Breast epithelium (tissue), 3 donors: ENCODE data around the gene HERPUD2.

Experiments
- POLR2A ChIP-seq: fragments of 450-650 bp; IDR thresholded peaks from one replicate; pipeline ENCODE4 v1.6.1; 2016; ENCODE audit warnings: antibody characterized with exemption, mild to moderate bottlenecking, moderate library complexity
- POLR2AphosphoS5 ChIP-seq, 3 donors: sonication (generic); formaldehyde crosslinking; IDR thresholded peaks; one replicate each; pipeline ENCODE4 v1.6.1; 2017; ENCODE audit warnings: antibody characterized with exemption in 3 of 3
- TF ChIP-seq, protein P1 (sequence below), 3 donors: fragments of 450-650 bp; IDR thresholded peaks; one replicate each; pipeline ENCODE4 v1.5.1; 2016 to 2017; ENCODE audit warnings: antibody characterized with exemption in 3 of 3, mild to moderate bottlenecking in 3 of 3, moderate library complexity in 3 of 3

GRCh38 chr7:35717013-35717412 lies 22.1 kb upstream of the HERPUD2 start:
- no peak for TF ChIP-seq POLR2A
- no peak for TF ChIP-seq POLR2AphosphoS5 (IDR thresholded peaks at IDR 0.05)
- TF ChIP-seq, protein P1, sequence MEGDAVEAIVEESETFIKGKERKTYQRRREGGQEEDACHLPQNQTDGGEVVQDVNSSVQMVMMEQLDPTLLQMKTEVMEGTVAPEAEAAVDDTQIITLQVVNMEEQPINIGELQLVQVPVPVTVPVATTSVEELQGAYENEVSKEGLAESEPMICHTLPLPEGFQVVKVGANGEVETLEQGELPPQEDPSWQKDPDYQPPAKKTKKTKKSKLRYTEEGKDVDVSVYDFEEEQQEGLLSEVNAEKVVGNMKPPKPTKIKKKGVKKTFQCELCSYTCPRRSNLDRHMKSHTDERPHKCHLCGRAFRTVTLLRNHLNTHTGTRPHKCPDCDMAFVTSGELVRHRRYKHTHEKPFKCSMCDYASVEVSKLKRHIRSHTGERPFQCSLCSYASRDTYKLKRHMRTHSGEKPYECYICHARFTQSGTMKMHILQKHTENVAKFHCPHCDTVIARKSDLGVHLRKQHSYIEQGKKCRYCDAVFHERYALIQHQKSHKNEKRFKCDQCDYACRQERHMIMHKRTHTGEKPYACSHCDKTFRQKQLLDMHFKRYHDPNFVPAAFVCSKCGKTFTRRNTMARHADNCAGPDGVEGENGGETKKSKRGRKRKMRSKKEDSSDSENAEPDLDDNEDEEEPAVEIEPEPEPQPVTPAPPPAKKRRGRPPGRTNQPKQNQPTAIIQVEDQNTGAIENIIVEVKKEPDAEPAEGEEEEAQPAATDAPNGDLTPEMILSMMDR (IDR thresholded peaks at IDR 0.05): no peak
